Prostate gland (tissue), 2 donors: ENCODE results near the gene C4orf50.

Experiments used
- CTCF ChIP-seq, 4 experiments: fragments of 200-600 bp in 2 of 4; fragments of 450-650 bp in 2 of 4; sonication (generic) in 2 of 4; IDR thresholded peaks; 1 replicate in 3 of 4; 2 replicates in 1 of 4; pipeline ENCODE4 v1.5.1; 2016 to 2019; ENCODE audit warnings: antibody characterized with exemption in 4 of 4, mild to moderate bottlenecking in 2 of 4, moderate library complexity in 2 of 4
- POLR2A ChIP-seq: fragments of 450-650 bp; IDR thresholded peaks from one replicate; pipeline ENCODE4 v1.6.1; 2016; ENCODE audit warnings: antibody characterized with exemption, mild to moderate bottlenecking
- POLR2AphosphoS5 ChIP-seq: sonication (generic); formaldehyde crosslinking; IDR thresholded peaks from one replicate; pipeline ENCODE4 v1.6.1; 2017; ENCODE audit warnings: antibody characterized with exemption

- no peak for TF ChIP-seq CTCF (IDR thresholded peaks at IDR 0.05)
- TF ChIP-seq POLR2A: no peak
- no peak for TF ChIP-seq POLR2AphosphoS5
These were observed 75.3 kb downstream of the C4orf50 start for GRCh38 chr4:5942947-5943346.
